CD4-positive, alpha-beta T cell treated with Interleukin-15 for 4 hours (primary cell): Measurements from ENCODE around the gene OXSR1.
"Not testable (repeated sequence)": the region's sequence is repeated elsewhere in the genome, so short reads cannot be mapped to it uniquely, and the experiment has no call there.

Experiments used
- DNase-seq: peaks from one replicate; pipeline ENCODE4 v3.0.0-alpha.2; 2020; ENCODE audit warnings: low spot score

The OXSR1 gene

GRCh38 chr3:38141952-38142273 is 23.4 kb upstream of the OXSR1 start:
- DNase-seq = no peak

DNA sequence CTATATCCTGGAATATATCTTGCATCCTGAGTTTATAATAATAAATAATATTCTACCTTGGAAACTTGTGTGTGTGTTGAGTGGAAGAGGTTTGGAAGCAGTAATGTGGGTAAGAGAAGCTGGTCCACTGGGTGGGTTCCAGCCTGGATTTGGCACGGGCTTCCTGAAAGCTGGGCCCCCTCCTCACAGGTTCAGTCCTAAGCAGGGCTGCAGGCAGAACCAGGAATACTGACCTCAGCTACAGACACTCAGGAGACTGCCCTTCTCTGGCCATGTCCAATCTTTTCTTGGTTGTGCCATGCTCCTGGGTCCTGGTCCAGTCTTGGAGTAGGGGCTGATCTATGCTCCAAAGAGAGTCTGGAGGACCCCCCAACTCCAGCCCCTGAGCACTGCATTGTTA is 22.4 kb upstream of the OXSR1 start:
- no peak for DNase-seq

DNA sequence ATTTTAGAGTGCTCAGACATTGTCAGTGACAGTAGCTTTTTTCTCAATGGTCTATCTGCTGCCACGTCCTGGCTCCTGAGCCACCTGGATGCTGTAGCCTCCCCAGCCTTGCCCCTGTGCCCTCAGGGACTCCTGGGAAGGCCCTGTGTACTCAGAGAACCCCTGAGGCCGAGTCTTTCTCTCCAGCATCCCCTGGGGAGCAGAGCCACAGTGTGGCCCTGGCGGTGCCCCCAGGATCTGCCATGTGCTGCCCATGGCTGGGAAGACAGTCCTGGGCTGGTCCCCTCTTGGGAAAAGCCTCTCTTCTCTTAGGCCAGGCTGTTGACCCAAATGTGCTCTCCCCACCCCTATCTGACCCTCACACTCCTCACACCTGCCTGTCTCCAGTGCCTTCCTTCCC is 21.8 kb upstream of the OXSR1 start:
- no peak for DNase-seq

- no peak for DNase-seq
Observed at GRCh38 chr3:38146504-38146903, 18.8 kb upstream of the OXSR1 start.

GRCh38 chr3:38147421-38147820 is 17.9 kb upstream of the OXSR1 start:
- no peak for DNase-seq

DNA sequence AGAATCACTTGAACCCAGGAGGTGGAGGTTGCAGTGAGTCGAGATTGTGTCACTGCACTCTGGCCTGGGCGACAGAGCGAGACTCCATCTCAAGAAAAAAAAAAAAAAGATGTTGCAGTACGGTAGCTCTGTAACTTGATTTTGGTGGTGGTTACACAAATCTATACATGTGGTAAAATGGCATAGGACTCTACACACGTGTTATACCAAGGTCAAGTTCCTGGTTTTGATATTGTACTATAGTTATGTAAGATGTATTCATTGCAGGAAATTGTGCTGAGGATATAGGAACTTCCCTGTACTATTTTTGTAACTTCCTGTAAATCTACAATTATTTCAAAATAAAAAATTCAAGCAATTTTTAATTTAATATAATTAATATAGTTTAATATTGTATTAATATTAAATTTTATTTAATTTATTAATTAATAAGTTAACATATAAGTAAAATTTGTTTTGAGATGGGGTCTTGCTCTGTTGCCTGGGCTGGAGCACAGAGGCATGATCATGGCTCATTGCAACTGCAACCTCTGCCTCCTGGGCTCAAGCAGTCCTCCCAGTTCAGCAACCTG is 16.9 kb upstream of the OXSR1 start:
- DNase-seq = no peak

DNA sequence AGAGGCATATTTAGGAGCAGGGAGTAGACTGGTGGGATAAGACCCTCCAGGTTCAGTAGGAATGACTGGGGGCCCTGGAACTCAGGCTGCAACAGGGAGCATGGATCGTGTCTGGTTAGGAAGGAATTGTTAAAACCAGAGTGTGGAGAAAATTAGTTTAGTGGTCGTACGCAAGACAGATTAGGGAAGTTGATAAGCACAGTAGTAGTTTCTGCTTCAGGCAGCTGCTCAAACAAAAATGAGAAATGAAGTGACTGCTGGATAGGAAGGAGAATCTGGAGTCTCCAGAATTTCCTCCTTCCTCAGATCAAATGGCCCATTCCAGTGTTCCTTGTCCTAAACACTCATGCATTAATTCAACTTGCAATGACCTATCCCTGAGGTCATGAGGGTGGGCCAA is 15.6 kb upstream of the OXSR1 start:
- no peak for DNase-seq

DNA sequence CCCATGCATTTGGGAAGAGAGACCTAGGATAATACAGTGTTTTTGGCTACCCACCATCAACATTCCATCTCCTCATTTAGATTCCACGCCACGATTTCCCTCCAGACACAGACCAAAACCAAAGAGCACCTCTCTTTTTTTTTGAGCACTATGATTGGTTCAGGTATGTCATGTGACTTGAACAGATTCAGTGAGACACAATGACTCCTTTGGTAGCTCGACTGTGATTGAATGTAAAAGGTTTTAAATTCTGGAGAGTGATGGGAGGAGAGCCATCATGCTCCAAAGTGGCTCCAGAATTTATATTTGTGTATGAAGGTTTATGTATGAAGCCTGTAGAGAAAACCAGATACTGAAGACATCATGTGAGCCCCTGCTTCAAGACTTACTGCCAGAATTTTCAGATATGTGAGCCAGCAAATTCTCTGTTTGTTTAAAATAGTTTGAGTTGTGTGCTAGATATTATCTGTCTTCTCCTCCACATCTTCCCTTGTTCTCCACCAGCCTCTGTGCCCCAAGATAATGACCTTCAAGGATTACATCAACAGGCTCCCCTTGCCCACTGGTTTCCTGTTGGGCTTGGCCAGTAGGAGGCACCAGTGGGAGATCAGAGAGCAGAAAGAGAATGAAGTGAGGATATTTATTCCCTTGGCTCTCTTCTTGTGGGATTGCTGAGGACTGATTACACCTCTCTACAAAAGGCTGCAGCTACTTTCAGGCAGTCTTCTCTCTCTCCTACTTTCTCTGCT is 14.4 kb upstream of the OXSR1 start:
- DNase-seq = no peak

DNA sequence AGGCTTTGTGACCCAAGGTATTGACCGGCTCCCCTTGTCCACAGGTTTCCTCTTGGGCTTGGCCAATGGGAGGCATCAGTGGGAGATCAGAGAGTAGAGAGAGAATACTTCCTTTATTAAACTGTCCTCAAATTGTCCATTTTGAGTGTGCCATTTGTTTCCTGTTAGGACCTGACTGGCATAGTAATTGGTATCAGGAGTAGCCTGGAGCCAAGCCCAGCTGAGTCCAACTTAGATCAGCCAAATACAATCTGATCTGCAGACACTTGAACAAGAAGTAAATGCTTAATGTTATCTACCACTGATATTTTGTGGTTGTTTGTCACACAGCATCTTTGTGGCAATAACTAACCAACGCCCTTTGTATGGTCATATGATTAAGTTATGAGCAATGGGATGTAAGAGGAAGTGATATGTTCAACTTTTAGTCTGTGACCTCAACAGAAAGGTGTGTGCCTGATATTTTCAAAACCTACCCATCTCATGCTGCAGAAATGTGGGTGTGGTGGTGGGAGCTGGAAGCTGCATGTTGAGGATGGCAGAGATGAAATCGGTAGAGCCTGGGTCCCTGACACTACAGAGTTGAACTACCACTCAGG is 13.6 kb upstream of the OXSR1 start:
- DNase-seq = peak; percentile 54

- DNase-seq = no peak
Observed at GRCh38 chr3:38152609-38153008, 12.7 kb upstream of the OXSR1 start.

- no peak for DNase-seq
Observed at GRCh38 chr3:38153221-38153620, 12.1 kb upstream of the OXSR1 start.

GRCh38 chr3:38154033-38154494 is 11.3 kb upstream of the OXSR1 start:
- DNase-seq = no peak

- no peak for DNase-seq
Observed at GRCh38 chr3:38154625-38155255, 10.6 kb upstream of the OXSR1 start.

GRCh38 chr3:38155825-38156224 is 9.5 kb upstream of the OXSR1 start:
- no peak for DNase-seq

- DNase-seq = no peak
Observed at GRCh38 chr3:38157117-38157516, 8.2 kb upstream of the OXSR1 start.

DNA sequence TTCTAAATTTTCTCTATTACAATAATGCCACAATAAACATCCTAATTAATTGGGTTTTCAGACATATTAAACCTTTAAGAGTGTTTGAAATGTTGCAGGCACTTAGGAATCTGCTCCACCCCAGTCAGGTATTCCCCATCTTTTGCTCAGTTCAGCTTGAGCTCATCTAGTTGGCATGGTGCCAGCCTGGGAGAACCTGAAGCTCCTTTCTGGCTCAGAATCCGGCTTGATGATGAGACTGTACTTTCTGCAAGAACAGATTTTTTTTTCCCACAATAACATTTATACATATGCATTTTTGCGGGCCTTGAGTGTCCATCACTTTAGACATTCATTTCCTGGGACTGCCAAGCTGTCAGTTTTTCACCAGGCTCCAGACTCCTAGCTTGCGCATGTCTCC is 7.7 kb upstream of the OXSR1 start:
- no peak for DNase-seq

DNA sequence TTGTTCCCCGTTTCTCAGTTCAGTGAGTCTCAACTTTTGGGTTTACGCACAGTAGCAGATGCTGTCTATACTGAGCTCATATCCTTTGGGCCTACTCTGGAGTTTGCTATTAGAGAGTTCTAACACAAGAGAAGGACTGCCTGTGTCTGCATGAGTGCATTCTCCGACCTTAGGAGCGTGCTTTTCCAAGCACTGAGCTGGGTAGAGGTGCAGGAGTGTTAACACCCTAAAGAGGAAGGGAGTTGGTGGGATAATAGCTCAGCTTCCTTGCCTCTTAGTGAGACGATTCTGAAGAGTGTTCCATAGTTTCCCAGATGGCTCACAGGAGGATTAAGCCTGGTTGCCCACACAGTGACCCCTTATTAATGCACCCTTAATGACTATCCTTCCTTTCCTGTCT is 6.9 kb upstream of the OXSR1 start:
- no peak for DNase-seq

- not testable (repeated sequence) for DNase-seq
Observed at GRCh38 chr3:38160704-38161103, 4.6 kb upstream of the OXSR1 start.

GRCh38 chr3:38163117-38163840 is 2.1 kb upstream of the OXSR1 start:
- DNase-seq = no peak

- no peak for DNase-seq
Observed at GRCh38 chr3:38163841-38164642, 1.3 kb upstream of the OXSR1 start.

- DNase-seq = no peak
Observed at GRCh38 chr3:38164643-38164951, 740 bp upstream of the OXSR1 start.
